ENCODE data around the gene UCN2. TPM values are rescaled to one million over a fixed set of nuclear protein-coding genes. Genes with fewer than 3 reads are reported as not detected.

Gene UCN2
- total and polyA plus RNA-seq, 9 of the 15 experiments (the other 6 are each of a cell fraction or from before 2014, with no cell fraction given): 0.08 to 0.11 TPM; not detected in 7

DNA sequence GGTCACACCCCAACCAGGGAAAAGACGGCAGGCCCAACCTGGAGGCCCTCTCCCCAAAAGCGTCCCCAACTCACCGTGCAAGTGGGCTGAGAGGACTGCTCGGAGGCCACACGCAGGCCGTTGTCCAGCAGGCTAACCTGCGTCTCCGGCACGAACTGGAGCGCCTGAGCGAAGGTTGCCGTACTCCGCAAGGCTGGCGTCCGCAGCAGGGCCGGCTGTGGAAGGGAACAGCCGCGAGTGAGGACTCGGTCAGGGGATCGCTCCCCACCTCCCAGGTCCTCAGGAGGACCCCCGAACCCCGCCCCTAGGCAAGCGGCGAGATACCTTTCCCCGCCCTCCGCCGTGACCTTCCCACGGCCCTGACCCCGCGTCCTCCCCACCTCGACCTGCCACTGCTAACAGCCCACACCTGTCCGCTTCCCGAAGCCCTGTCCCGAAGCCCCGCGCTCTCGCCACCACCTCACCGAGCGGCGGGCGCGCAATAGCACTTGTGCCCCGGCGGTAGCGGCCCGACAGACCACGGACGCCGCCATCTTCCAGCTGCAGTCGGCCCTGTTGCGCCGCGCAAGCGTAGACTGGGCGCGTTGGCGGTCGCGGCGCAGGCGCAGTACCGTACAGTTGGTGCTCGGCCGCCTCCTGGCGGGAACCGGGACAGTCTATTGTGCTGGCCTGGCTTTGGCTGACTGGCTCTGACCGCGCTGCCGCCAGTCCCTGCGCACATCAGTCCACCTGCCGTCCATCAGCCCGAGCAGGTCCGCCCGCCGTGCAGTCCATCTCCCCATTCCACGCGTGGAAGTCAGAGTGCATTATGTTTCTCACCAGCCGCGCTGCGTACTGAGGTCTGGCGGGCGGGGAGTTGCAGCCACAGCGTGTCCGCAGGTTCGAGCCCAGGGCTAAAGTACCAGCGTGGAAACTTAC, 45.8 kb upstream of the UCN2 start, which contains the start of gene UQCRC1 (continued):
- TF ChIP-seq, protein P1, sequence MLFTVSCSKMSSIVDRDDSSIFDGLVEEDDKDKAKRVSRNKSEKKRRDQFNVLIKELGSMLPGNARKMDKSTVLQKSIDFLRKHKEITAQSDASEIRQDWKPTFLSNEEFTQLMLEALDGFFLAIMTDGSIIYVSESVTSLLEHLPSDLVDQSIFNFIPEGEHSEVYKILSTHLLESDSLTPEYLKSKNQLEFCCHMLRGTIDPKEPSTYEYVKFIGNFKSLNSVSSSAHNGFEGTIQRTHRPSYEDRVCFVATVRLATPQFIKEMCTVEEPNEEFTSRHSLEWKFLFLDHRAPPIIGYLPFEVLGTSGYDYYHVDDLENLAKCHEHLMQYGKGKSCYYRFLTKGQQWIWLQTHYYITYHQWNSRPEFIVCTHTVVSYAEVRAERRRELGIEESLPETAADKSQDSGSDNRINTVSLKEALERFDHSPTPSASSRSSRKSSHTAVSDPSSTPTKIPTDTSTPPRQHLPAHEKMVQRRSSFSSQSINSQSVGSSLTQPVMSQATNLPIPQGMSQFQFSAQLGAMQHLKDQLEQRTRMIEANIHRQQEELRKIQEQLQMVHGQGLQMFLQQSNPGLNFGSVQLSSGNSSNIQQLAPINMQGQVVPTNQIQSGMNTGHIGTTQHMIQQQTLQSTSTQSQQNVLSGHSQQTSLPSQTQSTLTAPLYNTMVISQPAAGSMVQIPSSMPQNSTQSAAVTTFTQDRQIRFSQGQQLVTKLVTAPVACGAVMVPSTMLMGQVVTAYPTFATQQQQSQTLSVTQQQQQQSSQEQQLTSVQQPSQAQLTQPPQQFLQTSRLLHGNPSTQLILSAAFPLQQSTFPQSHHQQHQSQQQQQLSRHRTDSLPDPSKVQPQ (CRISPR knock-in tag; IDR thresholded peaks at IDR 0.05; ENCODE audit: borderline replicate concordance): no peak
- TF ChIP-seq, protein P2, sequence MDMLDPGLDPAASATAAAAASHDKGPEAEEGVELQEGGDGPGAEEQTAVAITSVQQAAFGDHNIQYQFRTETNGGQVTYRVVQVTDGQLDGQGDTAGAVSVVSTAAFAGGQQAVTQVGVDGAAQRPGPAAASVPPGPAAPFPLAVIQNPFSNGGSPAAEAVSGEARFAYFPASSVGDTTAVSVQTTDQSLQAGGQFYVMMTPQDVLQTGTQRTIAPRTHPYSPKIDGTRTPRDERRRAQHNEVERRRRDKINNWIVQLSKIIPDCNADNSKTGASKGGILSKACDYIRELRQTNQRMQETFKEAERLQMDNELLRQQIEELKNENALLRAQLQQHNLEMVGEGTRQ (CRISPR knock-in tag; IDR thresholded peaks at IDR 0.05): no peak
- no peak for TF ChIP-seq TRIM24 (IDR thresholded peaks at IDR 0.05)
- no peak for TF ChIP-seq BRD9 (IDR thresholded peaks at IDR 0.05; ENCODE audit: low read depth, partially characterized antibody)
- no peak for TF ChIP-seq ZNF174 (CRISPR knock-in tag; IDR thresholded peaks at IDR 0.05)
- TF ChIP-seq JUNB (CRISPR knock-in tag; conservative IDR thresholded peaks at IDR 0.05): no peak
- no peak for TF ChIP-seq CHD2 (IDR thresholded peaks at IDR 0.05; ENCODE audit: low read depth, low read length)
- TF ChIP-seq SAP30 (IDR thresholded peaks at IDR 0.05; ENCODE audit: borderline replicate concordance, insufficient read depth, low read depth, low read length, poor library complexity, severe bottlenecking): no peak
- TF ChIP-seq L3MBTL2 (IDR thresholded peaks at IDR 0.05): 0 out of 2 replicates have a peak, but pooled peaks have one; percentile 16
- TF ChIP-seq, protein P3, sequence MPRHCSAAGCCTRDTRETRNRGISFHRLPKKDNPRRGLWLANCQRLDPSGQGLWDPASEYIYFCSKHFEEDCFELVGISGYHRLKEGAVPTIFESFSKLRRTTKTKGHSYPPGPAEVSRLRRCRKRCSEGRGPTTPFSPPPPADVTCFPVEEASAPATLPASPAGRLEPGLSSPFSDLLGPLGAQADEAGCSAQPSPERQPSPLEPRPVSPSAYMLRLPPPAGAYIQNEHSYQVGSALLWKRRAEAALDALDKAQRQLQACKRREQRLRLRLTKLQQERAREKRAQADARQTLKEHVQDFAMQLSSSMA (CRISPR knock-in tag; IDR thresholded peaks at IDR 0.05): no peak
- TF ChIP-seq ZNF695 (CRISPR knock-in tag; IDR thresholded peaks at IDR 0.05): no peak
- TF ChIP-seq, protein P4, sequence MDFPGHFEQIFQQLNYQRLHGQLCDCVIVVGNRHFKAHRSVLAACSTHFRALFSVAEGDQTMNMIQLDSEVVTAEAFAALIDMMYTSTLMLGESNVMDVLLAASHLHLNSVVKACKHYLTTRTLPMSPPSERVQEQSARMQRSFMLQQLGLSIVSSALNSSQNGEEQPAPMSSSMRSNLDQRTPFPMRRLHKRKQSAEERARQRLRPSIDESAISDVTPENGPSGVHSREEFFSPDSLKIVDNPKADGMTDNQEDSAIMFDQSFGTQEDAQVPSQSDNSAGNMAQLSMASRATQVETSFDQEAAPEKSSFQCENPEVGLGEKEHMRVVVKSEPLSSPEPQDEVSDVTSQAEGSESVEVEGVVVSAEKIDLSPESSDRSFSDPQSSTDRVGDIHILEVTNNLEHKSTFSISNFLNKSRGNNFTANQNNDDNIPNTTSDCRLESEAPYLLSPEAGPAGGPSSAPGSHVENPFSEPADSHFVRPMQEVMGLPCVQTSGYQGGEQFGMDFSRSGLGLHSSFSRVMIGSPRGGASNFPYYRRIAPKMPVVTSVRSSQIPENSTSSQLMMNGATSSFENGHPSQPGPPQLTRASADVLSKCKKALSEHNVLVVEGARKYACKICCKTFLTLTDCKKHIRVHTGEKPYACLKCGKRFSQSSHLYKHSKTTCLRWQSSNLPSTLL (IDR thresholded peaks at IDR 0.05): no peak
- TF ChIP-seq SMAD1 (IDR thresholded peaks at IDR 0.05; ENCODE audit: low read depth, low read length, partially characterized antibody): no peak
- no peak for TF ChIP-seq MEF2D (tag; conservative IDR thresholded peaks at IDR 0.05; ENCODE audit: low read depth)
- no peak for TF ChIP-seq NR2F6 (CRISPR knock-in tag; IDR thresholded peaks at IDR 0.05)
- TF ChIP-seq, protein P5, sequence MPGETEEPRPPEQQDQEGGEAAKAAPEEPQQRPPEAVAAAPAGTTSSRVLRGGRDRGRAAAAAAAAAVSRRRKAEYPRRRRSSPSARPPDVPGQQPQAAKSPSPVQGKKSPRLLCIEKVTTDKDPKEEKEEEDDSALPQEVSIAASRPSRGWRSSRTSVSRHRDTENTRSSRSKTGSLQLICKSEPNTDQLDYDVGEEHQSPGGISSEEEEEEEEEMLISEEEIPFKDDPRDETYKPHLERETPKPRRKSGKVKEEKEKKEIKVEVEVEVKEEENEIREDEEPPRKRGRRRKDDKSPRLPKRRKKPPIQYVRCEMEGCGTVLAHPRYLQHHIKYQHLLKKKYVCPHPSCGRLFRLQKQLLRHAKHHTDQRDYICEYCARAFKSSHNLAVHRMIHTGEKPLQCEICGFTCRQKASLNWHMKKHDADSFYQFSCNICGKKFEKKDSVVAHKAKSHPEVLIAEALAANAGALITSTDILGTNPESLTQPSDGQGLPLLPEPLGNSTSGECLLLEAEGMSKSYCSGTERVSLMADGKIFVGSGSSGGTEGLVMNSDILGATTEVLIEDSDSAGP (CRISPR knock-in tag; IDR thresholded peaks at IDR 0.05): no peak
- TF ChIP-seq RHOXF2B (CRISPR knock-in tag; conservative IDR thresholded peaks at IDR 0.05): no peak
- TF ChIP-seq, protein P6, sequence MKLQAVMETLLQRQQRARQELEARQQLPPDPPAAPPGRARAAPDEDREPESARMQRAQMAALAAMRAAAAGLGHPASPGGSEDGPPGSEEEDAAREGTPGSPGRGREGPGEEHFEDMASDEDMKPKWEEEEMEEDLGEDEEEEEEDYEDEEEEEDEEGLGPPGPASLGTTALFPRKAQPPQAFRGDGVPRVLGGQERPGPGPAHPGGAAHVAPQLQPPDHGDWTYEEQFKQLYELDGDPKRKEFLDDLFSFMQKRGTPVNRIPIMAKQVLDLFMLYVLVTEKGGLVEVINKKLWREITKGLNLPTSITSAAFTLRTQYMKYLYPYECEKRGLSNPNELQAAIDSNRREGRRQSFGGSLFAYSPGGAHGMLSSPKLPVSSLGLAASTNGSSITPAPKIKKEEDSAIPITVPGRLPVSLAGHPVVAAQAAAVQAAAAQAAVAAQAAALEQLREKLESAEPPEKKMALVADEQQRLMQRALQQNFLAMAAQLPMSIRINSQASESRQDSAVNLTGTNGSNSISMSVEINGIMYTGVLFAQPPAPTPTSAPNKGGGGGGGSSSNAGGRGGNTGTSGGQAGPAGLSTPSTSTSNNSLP (IDR thresholded peaks at IDR 0.05; ENCODE audit: borderline replicate concordance, low read depth, low read length): no peak

Measured in K562 (cell line).